Measurements from ENCODE around the gene MPHOSPH6. TPM values are rescaled to one million over a fixed set of nuclear protein-coding genes. Genes with fewer than 3 reads are reported as not detected.

The MPHOSPH6 gene
- total RNA-seq, 1 donor from 2014 or later = 111 TPM

DNA sequence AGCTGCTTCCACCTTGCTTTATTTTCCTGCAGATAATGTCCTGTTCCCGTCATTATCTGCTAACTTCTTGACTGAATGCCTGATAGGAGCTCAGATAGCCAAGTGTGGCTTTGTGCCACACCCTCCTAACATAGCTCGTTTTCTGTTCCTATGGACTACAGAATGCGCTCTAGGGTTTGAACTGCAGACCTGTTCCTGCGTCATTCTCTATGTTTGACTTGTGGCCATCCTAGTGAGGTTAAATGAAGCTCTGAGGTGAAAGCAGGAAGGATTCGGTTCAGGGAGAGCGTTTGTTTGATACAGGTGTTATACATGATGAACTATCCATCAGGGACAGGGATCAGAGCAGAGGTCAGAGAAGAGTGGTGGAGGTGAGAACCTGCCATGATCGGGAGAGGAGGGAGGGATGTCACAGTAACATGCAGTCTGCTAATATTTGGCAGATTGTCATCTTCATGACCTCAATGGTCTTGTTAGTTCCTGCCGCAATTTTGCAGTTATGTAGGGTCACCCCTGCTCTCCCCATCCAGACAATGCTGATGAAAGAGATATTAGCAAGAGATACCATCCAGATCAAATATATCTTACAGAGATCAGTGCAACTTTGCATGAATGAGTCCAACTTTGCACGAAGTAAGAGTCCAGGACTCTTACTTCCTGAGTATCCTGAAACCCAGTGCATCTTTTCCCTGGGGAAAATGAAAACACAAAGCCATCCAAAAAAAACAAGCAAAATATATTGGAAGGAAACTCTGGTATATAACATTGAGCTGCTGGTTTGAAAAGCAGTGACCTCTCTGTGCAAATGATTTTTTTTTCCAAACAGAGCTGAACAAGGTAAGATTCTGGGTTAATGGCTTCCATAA lies 32.8 kb downstream of the MPHOSPH6 start:
- H3K36me3 Mint-ChIP-seq = peaks cover 13% of the 10 kb centered on the region
- Histone ChIP-seq H3K4me2 (no peak overlapping the region), H3K27me3 (no peaks in the 10 kb centered on the region), H3K36me3 (no peaks in the 10 kb centered on the region), H3K9ac (no peak overlapping the region), H4K20me1 (ENCODE audit: low read depth) (no peaks in the 10 kb centered on the region), H3K4me1 (peaks cover 5% of the 10 kb centered on the region), H3K4me3 (no peak overlapping the region), H3K79me2 (ENCODE audit: low read depth) (no peaks in the 10 kb centered on the region), H3K9me3 (ENCODE audit: low read depth) (no peaks in the 10 kb centered on the region), H3K27ac (no peak overlapping the region), H2AFZ (replicated peaks) (no peak overlapping the region), H3F3A (ENCODE audit: low read depth) (no peaks in the 10 kb centered on the region)
- no peak for DNase-seq (ENCODE audit: low spot score)
- H3K9me3 Mint-ChIP-seq = peaks cover 4% of the 10 kb centered on the region
- TF ChIP-seq EZH2phosphoT487 (IDR thresholded peaks at IDR 0.05) (no peak), EZH2 (IDR thresholded peaks at IDR 0.05) (no peak)
- TF ChIP-seq, protein P1, sequence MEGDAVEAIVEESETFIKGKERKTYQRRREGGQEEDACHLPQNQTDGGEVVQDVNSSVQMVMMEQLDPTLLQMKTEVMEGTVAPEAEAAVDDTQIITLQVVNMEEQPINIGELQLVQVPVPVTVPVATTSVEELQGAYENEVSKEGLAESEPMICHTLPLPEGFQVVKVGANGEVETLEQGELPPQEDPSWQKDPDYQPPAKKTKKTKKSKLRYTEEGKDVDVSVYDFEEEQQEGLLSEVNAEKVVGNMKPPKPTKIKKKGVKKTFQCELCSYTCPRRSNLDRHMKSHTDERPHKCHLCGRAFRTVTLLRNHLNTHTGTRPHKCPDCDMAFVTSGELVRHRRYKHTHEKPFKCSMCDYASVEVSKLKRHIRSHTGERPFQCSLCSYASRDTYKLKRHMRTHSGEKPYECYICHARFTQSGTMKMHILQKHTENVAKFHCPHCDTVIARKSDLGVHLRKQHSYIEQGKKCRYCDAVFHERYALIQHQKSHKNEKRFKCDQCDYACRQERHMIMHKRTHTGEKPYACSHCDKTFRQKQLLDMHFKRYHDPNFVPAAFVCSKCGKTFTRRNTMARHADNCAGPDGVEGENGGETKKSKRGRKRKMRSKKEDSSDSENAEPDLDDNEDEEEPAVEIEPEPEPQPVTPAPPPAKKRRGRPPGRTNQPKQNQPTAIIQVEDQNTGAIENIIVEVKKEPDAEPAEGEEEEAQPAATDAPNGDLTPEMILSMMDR (IDR thresholded peaks at IDR 0.05) = no peak
- no peak overlapping the region for H3K27ac Mint-ChIP-seq
- H3K27me3 Mint-ChIP-seq (ENCODE audit: insufficient read depth, low read depth) = no peaks in the 10 kb centered on the region
- H3K4me1 Mint-ChIP-seq = peaks cover 6% of the 10 kb centered on the region
- no peak overlapping the region for H3K4me3 Mint-ChIP-seq

DNA sequence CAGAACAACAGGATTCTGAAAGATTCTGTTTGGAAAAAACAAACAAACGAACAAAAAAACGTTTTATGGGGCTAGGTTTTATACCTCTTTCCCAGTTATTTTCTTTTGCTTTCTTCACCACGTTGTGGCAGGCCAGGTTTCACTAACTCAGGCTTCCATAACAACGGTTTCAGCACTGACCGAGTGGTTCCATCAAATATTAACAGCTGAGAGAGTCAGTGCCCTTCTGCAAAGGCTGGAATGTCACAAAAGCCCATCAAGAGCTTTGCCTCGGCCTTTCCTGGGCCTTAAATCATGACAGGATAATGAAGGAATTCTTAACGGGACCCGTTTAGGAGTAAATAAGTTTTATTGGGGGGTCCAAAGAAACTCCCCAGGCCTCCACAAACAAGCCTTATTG lies 34.2 kb downstream of the MPHOSPH6 start:
- Mint-ChIP-seq H3K9me3 (peaks cover 2% of the 10 kb centered on the region), H3K27me3 (ENCODE audit: insufficient read depth, low read depth) (no peaks in the 10 kb centered on the region), H3K4me3 (no peak overlapping the region), H3K4me1 (peaks cover 6% of the 10 kb centered on the region), H3K27ac (no peak overlapping the region), H3K36me3 (peaks cover 13% of the 10 kb centered on the region)
- no peak overlapping the region for H3K4me2 ChIP-seq
- no peak for DNase-seq (ENCODE audit: low spot score)
- H3K9me3 ChIP-seq (ENCODE audit: low read depth) = no peaks in the 10 kb centered on the region
- no peak overlapping the region for H3K4me3 ChIP-seq
- H3K27me3 ChIP-seq = no peaks in the 10 kb centered on the region
- H2AFZ ChIP-seq (replicated peaks) = no peak overlapping the region
- peaks cover 5% of the 10 kb centered on the region for H3K4me1 ChIP-seq
- no peaks in the 10 kb centered on the region for H3F3A ChIP-seq (ENCODE audit: low read depth)
- H3K27ac ChIP-seq = no peak overlapping the region
- TF ChIP-seq, protein P1 (IDR thresholded peaks at IDR 0.05) = no peak
- TF ChIP-seq EZH2 (IDR thresholded peaks at IDR 0.05) (no peak), EZH2phosphoT487 (IDR thresholded peaks at IDR 0.05) (no peak)
- no peak overlapping the region for H3K9ac ChIP-seq
- H3K79me2 ChIP-seq (ENCODE audit: low read depth) = no peaks in the 10 kb centered on the region
- H3K36me3 ChIP-seq = no peaks in the 10 kb centered on the region
- H4K20me1 ChIP-seq (ENCODE audit: low read depth) = no peaks in the 10 kb centered on the region

DNA sequence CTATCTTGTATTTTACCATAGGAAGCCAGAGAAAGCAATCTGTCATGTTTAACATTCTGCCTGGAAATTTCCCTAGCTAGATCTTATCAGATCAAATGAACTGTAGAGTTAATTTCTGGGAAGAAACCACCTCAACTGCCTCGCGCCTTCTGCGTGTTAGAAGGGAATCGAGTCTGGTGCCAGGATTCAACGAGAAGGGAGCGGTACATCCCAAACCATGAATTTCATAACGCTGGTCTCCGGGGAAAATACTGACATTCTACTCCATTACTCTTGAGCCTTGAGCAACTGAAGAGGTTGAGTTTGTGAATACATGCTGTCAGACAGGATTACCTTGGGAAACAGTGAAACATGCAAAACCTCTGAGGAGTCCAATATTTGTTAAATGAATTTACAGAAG lies 35.2 kb downstream of the MPHOSPH6 start:
- Histone ChIP-seq H3K4me3 (no peak overlapping the region), H3K4me1 (peaks cover 5% of the 10 kb centered on the region), H3K79me2 (ENCODE audit: low read depth) (no peaks in the 10 kb centered on the region), H3K36me3 (no peaks in the 10 kb centered on the region), H2AFZ (replicated peaks) (no peak overlapping the region), H3K4me2 (no peak overlapping the region), H3K27me3 (no peaks in the 10 kb centered on the region), H3K9ac (no peak overlapping the region), H4K20me1 (ENCODE audit: low read depth) (no peaks in the 10 kb centered on the region), H3K27ac (no peak overlapping the region), H3K9me3 (ENCODE audit: low read depth) (no peaks in the 10 kb centered on the region), H3F3A (ENCODE audit: low read depth) (no peaks in the 10 kb centered on the region)
- DNase-seq (ENCODE audit: low spot score) = no peak
- TF ChIP-seq, protein P1 (IDR thresholded peaks at IDR 0.05) = no peak
- TF ChIP-seq EZH2 (IDR thresholded peaks at IDR 0.05) (no peak), EZH2phosphoT487 (IDR thresholded peaks at IDR 0.05) (no peak)
- Mint-ChIP-seq H3K4me3 (no peak overlapping the region), H3K27ac (no peak overlapping the region), H3K4me1 (peaks cover 6% of the 10 kb centered on the region), H3K27me3 (ENCODE audit: insufficient read depth, low read depth) (no peaks in the 10 kb centered on the region), H3K9me3 (peaks cover 2% of the 10 kb centered on the region), H3K36me3 (peaks cover 14% of the 10 kb centered on the region)

Measured in neural progenitor cell (in vitro differentiated cells).